Parathyroid adenoma (tissue), 2 donors: Measurements from ENCODE around the gene SLC39A5.
A peak's percentile ranks its signal among the peaks of the same experiment; 100 is the strongest.

Experiments used
- H2AFZ ChIP-seq: fragments of 300-600 bp; sonication (generic); one replicate; pipeline ENCODE4 v1.7.0; 2017; ENCODE audit warnings: antibody characterized with exemption, mild to moderate bottlenecking
- H3K27ac ChIP-seq: fragments of 300-600 bp; sonication (generic); one replicate; pipeline ENCODE4 v1.7.0; 2017
- H3K27me3 ChIP-seq: fragments of 300-600 bp; sonication (generic); one replicate; pipeline ENCODE4 v1.7.0; 2017; ENCODE audit warnings: low read length; ENCODE audit not compliant: control insufficient read depth, insufficient read depth
- H3K36me3 ChIP-seq: fragments of 300-600 bp; sonication (generic); one replicate; pipeline ENCODE4 v1.7.0; 2017; ENCODE audit warnings: low read length; ENCODE audit not compliant: control insufficient read depth, insufficient read depth
- H3K4me1 ChIP-seq: fragments of 300-600 bp; sonication (generic); one replicate; pipeline ENCODE4 v1.7.0; 2017; ENCODE audit warnings: control low read depth
- H3K4me2 ChIP-seq: fragments of 300-600 bp; sonication (generic); one replicate; pipeline ENCODE4 v1.7.0; 2017; ENCODE audit warnings: low read length
- H3K4me3 ChIP-seq: fragments of 300-600 bp; sonication (generic); one replicate; pipeline ENCODE4 v1.7.0; 2017; ENCODE audit warnings: low read depth, low read length
- H3K79me2 ChIP-seq: fragments of 300-600 bp; sonication (generic); one replicate; pipeline ENCODE4 v1.7.0; 2017; ENCODE audit warnings: control low read depth
- H3K9ac ChIP-seq: fragments of 300-600 bp; sonication (generic); one replicate; pipeline ENCODE4 v1.7.0; 2017; ENCODE audit warnings: mild to moderate bottlenecking
- H3K9me3 ChIP-seq: fragments of 300-600 bp; sonication (generic); one replicate; pipeline ENCODE4 v1.7.0; 2017; ENCODE audit warnings: low read length; ENCODE audit not compliant: control insufficient read depth
- TF ChIP-seq, protein P1 (sequence below): fragments of 300-600 bp; sonication (generic); IDR thresholded peaks from one replicate; pipeline ENCODE4 v1.7.0; 2017; ENCODE audit warnings: antibody characterized with exemption, mild to moderate bottlenecking
- donor health status: primary hyperparathyroidism.

SLC39A5 gene

GRCh38 chr12:56202838-56203237, 27.0 kb upstream of the SLC39A5 start:
- H3K36me3 ChIP-seq, result no peaks in the 10 kb centered on the region
- H3K27ac ChIP-seq, result no peak overlapping the region
- H3K9me3 ChIP-seq, result no peaks in the 10 kb centered on the region
- TF ChIP-seq, protein P1, sequence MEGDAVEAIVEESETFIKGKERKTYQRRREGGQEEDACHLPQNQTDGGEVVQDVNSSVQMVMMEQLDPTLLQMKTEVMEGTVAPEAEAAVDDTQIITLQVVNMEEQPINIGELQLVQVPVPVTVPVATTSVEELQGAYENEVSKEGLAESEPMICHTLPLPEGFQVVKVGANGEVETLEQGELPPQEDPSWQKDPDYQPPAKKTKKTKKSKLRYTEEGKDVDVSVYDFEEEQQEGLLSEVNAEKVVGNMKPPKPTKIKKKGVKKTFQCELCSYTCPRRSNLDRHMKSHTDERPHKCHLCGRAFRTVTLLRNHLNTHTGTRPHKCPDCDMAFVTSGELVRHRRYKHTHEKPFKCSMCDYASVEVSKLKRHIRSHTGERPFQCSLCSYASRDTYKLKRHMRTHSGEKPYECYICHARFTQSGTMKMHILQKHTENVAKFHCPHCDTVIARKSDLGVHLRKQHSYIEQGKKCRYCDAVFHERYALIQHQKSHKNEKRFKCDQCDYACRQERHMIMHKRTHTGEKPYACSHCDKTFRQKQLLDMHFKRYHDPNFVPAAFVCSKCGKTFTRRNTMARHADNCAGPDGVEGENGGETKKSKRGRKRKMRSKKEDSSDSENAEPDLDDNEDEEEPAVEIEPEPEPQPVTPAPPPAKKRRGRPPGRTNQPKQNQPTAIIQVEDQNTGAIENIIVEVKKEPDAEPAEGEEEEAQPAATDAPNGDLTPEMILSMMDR, result no peak
- H3K4me3 ChIP-seq, result no peak overlapping the region
- H3K4me2 ChIP-seq, result no peak overlapping the region
- H3K27me3 ChIP-seq, result no peaks in the 10 kb centered on the region
- no peaks in the 10 kb centered on the region for H3K79me2 ChIP-seq
- no peak overlapping the region for H2AFZ ChIP-seq
- no peaks in the 10 kb centered on the region for H3K4me1 ChIP-seq
- H3K9ac ChIP-seq, result no peak overlapping the region

DNA sequence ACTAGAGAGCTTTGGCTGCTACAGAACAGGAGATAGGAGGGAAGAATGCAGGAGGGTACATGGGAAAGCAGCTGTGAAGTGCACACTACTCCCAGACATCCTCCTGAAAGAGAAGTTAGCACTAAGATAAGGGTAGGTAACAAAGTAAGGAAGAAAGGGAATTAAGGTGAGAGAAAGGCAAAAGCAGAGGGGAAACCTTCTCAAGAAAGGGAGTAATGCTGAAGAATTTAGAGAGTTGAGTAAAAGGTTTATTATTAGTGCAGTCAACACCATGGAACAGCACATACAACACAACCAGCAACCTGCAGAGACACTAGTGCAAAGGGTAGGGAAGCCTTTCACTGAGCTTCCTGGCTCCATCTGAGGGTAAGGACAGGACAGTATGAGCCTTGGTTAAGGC, 25.6 kb upstream of the SLC39A5 start:
- Histone ChIP-seq H3K79me2 (no peaks in the 10 kb centered on the region), H3K4me2 (no peak overlapping the region), H3K9me3 (no peaks in the 10 kb centered on the region), H3K4me1 (no peaks in the 10 kb centered on the region), H2AFZ (no peak overlapping the region), H3K27me3 (no peaks in the 10 kb centered on the region), H3K36me3 (no peaks in the 10 kb centered on the region), H3K4me3 (no peak overlapping the region), H3K9ac (no peak overlapping the region), H3K27ac (no peak overlapping the region)
- TF ChIP-seq, protein P1, result no peak

DNA sequence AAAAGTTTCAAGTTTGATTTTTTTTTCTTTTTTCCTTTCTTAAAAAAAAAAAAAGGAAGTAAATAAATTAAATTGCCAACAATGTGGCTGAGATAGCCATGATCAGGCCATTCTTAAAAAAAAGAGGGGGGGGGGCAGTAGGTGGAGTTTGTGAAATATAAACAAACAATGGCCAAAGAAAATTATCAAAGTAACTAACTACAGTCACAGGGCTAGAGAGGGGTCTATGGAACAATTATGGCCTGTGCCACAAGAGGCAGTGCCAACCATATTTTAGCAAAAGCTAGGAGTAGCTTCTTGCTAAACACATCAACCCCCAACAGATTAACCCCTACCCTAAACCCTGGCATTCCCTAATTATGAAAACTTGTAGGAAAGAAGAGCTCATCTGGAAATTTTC, 24.4 kb upstream of the SLC39A5 start:
- Histone ChIP-seq H3K36me3 (no peaks in the 10 kb centered on the region), H3K4me3 (no peak overlapping the region), H3K27ac (no peak overlapping the region), H3K79me2 (no peaks in the 10 kb centered on the region), H3K9ac (no peak overlapping the region), H3K27me3 (no peaks in the 10 kb centered on the region), H3K9me3 (no peaks in the 10 kb centered on the region), H3K4me2 (no peak overlapping the region), H2AFZ (no peak overlapping the region), H3K4me1 (no peaks in the 10 kb centered on the region)
- TF ChIP-seq, protein P1, result no peak

DNA sequence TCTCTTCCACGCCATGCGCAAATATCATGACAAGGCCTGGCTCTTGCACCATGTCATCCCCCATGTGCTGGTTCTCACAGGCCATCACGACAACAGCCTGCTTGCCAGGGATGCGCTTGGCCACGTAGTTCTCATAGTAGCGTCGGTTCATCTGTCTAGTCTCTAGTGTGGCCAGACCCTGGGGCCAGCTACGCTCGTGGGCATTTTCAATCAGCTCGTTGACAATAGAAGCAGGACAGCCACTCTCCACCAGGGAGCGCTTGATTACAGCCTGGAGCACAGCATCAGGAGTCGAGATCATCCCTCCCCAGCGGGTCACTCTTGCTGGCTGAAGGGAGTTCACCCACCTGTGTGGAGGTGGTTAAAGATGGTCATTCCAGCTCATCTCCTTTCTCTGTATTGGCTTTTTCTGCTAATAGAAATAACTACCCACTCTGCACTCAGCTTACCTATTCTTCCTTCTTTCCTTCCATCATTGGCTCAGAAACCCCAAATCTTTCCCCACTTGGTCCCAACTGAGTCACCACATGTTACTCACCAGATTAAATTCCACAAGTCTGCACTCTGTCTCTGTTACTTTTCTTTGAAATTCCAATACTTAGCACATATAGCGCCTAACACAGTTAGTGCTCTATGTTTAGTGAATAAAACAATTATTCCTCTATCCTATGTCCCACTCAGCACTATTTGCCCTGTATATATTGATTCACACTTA, 23.2 kb upstream of the SLC39A5 start:
- Histone ChIP-seq H3K9me3 (no peaks in the 10 kb centered on the region), H2AFZ (no peak overlapping the region), H3K79me2 (no peaks in the 10 kb centered on the region), H3K27me3 (no peaks in the 10 kb centered on the region), H3K36me3 (no peaks in the 10 kb centered on the region), H3K4me1 (no peaks in the 10 kb centered on the region), H3K27ac (no peak overlapping the region), H3K4me3 (no peak overlapping the region), H3K9ac (no peak overlapping the region), H3K4me2 (no peak overlapping the region)
- TF ChIP-seq, protein P1, result peak; percentile 63

GRCh38 chr12:56208006-56208405, 21.8 kb upstream of the SLC39A5 start:
- Histone ChIP-seq H3K4me3 (no peak overlapping the region), H3K9ac (no peak overlapping the region), H3K4me1 (no peaks in the 10 kb centered on the region), H3K27ac (no peak overlapping the region), H3K4me2 (no peak overlapping the region), H3K79me2 (peaks cover 3% of the 10 kb centered on the region), H2AFZ (no peak overlapping the region), H3K36me3 (no peaks in the 10 kb centered on the region), H3K9me3 (no peaks in the 10 kb centered on the region), H3K27me3 (no peaks in the 10 kb centered on the region)
- TF ChIP-seq, protein P1, result no peak
